Measurements from ENCODE around the gene CCNY. TPM values are rescaled to one million over a fixed set of nuclear protein-coding genes. Genes with fewer than 3 reads are reported as not detected.
A peak's percentile ranks its signal among the peaks of the same experiment; 100 is the strongest.

CCNY gene
- total RNA-seq, 1 donor from 2014 or later, result 29.4 TPM

DNA sequence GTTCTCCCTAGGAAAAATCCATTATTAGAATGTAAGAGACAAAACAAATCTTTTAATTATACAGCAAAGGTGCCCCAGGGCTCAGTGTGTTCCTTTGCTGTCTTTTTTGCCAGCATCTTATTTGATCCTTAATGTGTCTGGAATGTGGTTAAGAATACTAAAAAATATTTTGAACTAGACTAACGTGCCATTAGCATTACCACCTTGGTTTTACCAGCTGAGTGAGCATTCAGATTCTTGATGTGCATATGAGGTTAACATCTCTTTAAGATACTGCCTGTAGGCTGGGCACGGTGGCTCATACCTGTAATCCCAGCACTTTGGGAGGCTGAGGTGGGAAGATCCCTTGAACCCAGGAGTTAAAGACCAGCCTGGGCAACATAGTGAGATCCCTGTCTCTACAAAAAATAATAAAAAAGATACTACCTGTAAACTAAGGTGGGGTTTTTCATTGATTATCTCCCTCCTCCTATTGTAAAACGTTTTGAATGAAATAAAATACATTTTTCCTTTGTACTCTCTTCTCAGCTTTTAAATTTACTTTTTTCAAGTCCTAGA lies 96.6 kb downstream of the CCNY start:
- DNase-seq, result no peak

DNA sequence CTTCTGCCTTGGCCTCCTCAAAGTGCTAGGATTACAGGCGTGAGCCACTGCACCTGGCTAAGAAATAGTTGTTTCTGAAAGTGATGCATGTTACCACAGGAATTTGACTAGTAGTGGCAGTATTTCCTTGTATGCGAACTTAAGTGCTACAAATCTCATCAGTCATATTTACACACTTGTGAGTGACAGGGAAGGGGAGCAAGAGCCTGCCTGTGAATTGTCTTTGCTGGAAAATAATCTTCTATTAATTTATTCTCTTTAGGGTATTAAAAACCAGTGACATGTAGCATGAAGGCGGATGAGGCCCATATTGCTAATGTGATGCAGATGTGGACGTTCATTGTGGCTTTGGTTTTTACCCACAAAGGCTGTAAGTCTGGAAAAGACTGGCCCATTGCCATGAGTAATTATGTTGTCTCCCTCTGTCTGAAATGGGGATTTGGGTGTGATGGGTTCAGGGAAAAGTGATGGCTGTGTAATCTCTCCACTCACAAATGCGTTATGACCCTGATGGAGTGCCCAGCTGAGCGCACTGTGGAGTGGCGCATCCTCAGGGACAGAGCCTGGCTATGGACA lies 97.6 kb downstream of the CCNY start:
- peak; percentile 25 for DNase-seq

DNA sequence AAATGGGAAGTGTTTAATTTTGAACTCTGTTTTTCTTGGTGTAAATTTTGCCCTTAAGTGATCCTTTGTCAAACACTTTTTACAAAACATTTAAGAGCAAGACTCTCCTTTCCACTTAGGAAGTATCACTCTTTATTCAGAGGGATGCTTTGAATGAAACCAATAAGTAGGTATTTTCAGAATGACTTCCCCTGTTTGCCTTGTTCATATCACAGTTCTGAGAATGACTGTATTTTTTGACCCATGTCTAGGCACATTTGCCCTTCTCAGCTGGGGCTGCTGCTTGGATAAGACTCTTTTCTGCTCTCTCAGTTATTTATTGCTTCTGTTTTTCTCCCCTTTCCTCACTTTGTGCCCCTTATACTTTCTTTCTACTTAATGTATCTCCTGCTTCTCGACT lies 98.2 kb downstream of the CCNY start:
- DNase-seq, result no peak

DNA sequence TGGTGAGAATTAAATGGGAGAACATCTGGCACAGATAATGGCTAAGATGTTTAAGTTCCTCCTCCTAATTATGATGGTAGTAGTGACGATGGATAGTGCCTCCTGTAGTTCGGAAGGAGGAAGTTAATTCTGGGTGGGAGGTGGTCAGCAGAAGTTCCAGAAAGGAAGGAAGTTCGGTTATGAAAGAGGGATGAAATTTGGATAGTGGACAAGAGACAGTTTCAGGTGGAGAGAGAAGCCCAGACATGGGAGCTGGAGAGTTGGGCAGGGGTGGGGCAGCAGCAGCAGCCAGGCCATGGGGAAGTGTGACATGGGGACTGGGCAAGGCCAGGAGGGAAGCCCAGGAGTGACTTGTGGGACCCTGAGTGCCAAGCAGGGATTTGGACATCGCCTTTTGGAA lies 99.5 kb downstream of the CCNY start:
- no peak for DNase-seq

DNA sequence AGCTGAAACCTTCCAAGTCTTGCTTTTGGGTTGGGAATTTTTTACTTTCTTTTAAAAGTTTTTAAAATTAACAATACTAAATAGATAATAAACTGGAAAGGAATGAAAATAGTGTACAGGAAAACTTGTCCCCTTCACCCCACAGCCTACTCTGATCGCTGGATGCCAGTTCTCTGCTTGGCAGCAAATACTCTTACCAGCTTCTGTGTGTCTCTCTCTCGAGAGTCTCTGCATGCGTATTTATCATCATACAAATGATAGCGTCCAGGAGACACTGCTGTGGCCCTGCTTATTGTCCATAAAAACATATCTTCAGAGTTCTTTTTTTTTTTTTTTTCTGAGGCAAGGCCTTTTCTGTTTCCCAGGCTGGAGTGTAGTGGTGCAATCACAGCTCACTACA lies 101.5 kb downstream of the CCNY start:
- DNase-seq, result no peak

DNA sequence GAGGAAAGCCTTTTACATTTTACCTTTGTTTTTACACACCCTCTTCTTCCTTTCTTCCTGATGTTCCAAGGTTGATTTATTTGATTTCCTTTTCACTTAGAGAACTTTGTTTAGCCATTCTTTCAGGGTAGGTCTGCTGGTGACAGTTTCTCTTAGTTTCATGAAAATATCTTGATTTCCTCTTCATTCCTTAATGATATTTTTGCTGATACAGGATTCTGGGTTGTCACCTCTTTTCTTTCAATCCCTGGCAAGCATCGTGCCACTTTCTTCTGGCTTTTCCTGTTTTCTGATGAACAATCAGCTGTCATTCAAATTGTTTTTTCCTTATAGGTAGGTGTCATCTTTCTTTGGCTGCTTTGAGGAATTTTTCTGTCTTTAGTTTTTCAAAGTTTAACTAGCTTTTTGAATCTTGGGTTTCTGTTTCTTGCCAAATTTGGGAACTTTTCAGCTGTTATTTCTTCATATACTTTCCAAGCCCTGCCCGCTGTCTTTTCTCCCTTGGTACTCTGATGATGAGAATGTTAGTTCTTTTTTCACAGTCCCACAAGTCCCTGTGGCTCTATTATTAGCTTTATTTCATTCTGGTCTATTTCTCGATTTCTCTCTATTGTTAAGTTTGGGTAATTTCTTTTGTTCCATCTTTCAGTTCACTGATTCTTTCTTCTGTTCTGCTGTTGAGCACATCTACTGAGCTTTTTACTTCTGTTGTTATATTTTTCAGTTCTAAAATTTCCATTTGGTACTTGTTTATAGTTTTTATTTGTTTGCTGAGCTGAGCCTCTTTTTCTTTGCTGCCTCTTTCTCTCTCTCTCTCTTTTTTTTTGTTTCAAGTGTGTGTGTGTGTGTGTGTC lies 102.6 kb downstream of the CCNY start:
- DNase-seq, result no peak

DNA sequence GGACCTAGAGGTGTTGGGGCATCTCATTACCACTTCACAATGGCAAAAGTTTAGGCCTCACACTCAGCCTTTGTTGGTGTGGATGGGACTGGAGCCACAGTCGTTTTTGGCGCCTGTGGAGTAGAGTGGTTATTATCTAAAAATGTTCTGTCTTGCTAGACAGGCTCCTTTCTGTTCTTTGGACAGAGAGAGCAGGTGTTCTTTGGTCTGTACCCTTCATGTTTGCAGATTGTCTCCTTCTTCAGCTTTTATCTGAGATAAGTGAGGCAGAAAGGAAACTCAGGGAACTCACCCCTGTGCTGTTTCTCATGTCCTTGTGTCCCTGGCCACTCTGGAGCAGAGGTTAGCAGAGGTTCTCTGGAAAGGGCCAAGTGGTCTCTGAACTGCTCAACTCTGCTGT lies 103.7 kb downstream of the CCNY start:
- no peak for DNase-seq

DNA sequence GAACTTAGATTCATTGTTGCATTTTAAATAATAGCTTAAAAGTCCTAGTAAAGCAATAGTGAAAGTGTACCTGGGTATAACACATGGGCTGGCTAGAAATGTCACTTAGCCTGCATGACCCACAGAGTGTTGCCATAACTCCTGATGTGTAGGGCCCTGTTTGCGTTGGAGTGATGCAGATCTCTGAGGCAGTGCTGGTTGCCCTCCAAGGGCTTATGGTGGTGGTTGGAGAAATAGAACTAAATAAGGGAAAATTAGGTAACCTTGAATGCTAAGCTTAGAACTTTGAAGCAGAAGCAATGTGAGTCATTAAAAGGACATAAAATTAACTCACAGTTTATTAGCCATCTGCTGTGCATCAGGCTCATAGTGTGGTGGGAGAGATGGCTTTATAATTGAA lies 105.7 kb downstream of the CCNY start:
- no peak for DNase-seq

DNA sequence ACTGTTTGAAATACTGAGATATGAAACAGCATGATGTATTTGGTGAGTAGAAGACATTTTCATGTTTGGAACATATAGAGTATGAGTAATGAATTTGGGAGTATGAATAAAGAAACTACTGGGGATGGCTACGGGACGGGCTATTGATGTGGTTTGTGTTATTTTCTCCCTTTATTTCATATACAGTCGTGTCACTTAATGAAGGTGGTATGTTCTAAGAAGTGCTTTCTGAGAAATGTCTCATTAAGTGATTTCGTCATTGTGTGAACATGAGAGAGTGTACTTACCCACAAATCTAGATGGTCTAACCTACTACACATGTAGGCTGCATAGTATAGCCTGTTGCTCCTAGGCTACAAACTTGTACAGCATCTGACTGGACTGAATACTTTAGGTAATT lies 106.3 kb downstream of the CCNY start:
- no peak for DNase-seq

DNA sequence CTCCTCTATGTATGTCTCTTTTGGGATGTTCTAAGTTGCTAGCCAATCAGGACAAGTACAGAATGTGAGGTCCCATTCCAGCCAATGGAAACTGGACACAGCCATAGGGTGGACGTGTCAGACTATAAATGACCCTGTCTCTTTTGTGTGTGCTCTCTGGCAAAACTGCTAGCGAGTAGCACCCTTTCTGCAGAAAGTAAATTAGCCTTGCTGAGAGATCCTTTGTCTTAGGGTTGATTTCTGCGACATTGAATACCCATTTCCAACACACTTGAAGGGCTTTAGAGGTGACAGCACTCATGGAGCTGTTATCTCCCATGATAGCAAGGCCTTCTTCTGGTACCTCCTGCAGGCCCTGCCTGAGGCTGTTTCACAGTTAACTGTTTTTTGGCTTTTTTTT lies 107.5 kb downstream of the CCNY start:
- no peak for DNase-seq

DNA sequence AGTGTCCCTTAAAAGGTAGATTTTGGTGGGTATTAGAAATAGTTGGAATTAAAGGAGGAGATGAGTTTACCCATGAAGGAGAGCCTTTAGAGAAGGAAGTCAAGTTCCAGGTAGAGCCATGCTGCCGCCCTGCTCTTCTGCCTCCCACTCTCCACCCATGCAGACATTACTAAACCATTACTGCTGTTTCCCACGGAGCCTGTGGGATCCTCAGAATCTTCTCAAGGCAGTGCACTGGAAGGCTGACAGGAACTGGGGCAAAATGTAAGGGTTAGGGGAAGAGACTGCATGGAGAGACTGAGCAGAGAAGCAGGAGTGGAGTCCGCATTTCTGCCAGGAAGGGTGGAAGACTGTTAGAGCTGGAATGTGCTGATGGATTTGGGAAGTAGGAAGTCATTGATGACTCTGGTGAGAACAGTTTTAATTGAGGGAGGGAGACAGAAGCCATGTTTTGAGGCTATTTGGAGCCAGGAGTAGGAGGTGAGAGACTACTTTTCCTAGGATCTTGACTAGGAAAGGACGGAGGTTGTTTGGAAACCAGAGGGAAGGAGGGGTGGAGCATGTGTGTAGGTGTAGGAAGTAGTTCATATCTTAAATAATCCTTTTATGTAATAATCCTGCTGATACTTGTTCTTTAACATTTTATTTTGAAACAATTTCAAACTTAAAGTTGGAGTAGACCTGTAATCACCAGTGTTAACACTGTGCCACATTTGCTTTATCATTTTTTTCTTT lies 109.0 kb downstream of the CCNY start:
- no peak for DNase-seq

DNA sequence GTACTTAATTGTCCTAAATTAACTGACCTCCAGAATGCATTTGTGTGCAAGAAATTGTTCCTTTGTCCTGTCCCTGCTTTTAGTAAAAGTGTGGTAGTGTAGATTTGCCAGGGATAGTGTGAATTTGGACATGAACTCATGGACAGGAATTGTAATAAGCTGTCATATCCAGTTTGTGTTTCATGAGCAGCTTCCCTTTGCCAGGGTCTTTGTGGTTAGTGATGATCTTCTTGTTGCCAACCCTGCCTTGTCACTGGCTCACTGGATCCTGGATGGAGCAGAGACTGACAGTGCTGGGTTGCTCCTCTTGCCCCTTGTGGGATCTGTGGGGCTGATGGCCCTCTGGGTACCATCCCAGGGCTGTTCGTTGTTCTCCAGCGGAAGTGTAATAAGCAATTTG lies 110.1 kb downstream of the CCNY start:
- DNase-seq, result no peak

DNA sequence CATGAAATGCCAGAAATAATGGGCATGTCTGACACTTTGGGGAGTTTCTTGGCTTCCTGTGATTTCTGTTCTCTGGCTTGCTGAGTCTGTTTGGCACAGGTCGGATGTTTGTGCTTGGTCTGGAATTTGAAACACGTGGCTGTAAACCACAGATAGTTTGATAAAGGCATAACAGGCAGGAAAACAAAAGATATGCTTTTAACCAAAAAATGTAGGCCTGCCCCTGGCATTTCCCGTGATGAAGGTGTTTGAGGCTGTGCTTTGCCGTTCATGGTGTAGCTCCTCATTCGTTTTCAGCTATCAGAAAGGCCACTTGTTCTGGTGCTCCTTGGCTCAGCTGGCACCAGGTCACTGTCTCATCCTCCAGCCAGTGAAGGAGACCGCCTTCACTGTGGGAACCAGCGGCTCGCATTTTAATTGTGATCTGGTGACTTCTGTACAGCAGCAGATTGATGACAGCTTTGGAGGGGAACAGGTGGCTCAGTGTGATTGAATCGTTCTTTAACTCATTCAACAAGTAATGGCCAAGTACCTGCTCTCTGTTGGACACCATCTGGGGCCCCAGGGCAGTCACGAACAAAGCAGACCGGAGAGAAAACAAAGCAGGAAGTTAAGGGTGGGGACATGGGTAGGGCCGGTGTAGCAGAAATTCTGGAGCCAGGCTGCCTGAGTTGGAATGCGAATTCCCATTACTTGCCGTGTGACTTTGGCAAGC lies 111.5 kb downstream of the CCNY start:
- DNase-seq, result no peak

DNA sequence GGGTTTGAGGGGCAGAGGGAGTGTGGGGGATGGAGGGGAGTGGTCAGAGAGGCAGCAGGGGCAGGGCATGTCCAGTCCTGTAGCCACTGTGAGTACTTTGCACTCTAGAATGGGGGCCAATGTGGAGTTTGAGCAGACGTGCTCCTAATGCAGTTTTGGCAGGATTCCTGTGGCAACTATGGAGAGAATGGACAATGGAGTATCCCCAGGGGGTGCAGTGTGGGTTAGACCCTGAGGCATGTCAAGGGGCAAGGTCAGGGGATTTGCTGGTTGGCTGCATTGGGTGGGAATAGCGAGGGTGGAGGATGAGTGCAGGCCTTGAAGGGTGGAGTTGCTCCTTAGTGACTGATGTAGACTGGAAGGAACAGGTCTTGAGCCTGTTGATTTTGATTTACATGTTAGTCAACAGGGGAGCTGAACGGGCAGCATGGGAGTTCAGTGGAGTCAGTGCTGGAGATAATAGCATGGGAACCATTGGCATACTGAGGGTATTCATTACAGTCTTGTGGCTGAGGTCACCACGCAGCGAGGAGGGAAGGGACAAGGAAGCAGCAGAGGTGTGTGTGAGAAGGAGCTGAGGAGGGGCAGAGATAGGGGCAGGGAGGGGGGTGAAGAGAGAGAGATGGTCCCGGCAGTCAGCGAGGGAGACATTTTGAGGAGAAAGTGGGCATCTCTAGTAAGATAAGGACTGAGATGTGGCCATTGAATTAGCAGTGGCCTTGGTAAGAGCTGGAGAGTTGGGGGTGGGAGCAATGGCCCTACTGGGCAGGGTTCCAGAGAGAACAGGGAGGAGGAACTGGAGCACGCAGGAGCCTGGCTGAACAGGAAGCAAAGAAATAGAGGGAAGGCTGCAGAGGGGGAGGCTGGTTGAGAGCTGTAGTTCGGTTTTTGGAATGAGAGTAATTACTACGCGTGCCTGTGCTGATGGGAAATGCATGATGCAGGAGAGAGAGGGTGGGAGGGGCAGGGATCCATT lies 112.7 kb downstream of the CCNY start:
- no peak for DNase-seq

DNA sequence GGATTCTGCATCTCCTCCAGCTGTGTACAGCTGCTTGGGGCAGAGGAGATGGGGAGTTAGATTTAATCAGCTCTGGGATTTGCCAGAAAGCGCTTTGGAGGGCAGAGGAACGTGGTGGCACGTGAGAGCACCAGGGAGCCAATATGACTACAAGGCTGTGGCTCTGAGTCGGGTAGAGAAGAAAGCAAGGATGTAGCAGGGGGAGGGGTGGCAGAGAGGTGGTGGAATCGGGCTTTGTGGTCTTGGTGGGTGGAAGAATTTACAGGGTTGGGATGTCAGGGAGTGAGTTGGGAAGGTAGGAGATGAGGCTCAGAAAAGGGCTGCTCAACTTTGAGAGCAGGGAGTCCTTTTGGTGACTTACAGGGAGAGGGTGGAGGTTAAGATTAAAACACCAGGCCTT lies 113.6 kb downstream of the CCNY start:
- no peak for DNase-seq

DNA sequence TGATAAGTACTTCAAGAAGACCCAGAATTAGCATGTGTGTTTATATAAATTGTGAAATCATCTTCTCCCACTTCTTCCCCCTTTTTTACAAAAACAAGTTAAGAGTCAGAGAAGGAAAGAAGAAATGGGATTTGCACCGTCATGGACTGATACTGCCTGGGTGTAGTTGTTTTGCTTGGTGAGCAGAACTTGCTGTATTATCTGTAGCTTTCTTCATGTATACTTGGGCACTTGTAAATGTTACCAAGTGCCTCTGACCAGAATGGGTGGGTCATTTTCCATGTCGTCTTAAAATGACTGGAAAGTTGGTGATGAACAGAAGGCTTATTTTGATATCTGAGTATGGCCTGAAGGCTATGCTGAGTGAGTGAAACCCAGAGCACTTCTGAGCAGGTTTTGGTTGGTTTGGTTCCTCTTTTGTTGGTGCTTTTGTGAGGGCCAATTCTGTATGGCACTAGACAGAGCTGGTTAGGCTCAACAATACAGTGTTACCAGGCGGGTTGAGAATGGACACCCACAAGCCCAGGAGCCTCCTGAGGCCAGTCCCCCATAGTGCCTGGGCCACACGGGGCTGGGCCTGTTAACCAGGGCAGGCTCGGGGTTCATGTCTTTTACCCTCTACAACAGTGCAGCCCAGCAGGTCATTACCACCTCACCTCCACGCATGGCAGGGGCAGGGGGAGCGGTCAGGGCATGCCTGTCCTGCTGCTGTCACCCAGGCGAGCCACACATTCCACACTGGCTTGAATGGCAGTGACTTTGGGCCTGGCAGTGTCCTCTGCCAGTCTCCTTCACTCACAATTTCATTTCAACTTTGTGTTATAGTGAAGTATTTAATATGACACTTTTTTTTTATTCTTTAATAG lies 115.1 kb downstream of the CCNY start:
- no peak for DNase-seq

DNA sequence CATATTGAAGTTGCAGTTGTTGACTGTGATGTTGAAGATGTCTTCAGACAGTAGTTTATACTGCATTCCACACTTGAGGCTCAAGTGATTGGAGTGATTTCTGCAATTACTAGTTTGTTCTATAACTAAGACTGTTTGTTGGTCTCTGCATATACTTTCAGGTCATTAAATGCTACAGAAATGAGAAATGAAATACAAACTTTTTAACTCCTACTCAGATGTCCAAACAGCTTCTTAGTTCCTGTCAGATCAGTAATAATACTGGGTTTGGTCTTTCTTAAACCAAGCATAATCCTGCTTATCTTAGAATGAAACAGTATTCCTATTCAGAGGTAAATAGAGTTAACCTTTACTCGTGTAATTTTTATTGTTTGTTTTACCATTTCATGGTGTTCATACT lies 115.9 kb downstream of the CCNY start:
- no peak for DNase-seq

DNA sequence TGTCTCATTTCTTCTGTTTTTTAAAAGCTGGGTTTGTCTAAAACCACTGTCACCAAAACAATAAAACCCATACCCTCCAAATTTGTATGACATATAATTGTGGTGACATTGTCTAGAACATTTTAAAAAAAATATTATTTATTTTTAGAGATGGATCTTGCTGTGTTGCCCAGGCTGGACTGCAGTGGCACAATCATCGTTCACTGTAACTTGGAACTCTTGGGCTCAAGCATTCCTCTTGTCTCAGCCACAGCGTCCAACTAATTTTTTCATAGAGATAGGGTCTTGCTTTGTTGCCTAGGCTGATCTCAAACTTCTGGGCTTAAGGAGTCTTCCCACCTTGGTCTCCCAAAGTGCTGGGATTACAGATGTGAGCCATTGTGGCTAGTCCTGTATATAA lies 116.5 kb downstream of the CCNY start:
- DNase-seq, result no peak

DNA sequence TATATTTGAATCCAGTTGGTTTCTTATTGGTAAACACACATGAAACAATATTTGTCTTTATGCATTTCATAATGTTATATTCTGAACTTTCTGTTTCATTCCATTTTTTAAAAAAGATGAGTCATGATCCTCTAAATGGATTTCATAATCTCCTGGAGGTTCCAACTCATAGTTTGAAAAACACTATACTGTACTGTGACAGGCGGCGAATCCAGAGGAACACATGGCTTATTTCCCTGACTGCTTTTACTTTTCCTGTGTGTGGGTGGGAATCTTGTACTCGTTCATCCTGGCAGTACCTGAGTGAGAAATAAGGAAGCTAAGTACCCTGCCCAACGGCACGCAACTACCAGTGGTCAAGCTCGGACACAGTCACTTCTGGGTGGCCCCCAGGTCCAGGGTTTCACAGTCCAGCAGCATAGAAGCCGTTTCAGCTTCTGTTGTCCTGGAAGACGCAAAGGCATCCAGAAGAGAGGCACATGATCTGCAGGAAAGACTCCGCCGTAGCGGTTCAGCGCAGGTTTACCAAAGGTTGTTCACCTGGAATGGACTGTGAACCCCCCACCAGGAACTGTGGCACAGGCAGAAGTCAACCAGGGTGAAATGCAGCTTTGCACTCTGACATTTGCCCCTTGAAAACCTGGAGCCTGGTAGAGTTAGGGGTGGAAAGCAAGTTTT lies 117.7 kb downstream of the CCNY start:
- DNase-seq, result no peak
